T1000 (cell line): ENCODE measurements around the gene SEMA5A.
A peak's percentile ranks its signal among the peaks of the same experiment; 100 is the strongest.

Experiments used
- DNase-seq: peaks from one replicate; lab custom pipeline; 2025; ENCODE audit warnings: mixed read lengths; lab: John Stamatoyannopoulos, UW

Gene SEMA5A

DNA sequence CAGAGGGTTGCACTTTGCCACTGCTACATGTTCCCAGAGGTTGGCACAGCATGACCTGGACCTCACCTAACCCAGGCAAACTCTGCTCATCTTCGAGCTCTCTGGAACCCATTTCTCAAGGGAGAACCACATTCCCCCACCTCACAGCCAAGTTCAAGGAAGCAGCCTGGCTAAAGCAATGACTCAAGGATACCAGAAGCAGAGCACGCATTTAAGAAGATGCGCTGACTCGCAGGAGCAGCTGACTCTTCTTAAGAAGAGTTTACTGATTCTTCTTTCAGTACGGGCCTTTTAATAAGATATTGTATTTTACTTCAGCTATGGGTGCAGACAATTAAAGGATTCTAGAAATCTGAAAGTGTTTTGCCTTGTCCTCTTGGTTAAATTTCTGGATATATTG lies 4.1 kb upstream of the SEMA5A start:
- no peak for DNase-seq

DNA sequence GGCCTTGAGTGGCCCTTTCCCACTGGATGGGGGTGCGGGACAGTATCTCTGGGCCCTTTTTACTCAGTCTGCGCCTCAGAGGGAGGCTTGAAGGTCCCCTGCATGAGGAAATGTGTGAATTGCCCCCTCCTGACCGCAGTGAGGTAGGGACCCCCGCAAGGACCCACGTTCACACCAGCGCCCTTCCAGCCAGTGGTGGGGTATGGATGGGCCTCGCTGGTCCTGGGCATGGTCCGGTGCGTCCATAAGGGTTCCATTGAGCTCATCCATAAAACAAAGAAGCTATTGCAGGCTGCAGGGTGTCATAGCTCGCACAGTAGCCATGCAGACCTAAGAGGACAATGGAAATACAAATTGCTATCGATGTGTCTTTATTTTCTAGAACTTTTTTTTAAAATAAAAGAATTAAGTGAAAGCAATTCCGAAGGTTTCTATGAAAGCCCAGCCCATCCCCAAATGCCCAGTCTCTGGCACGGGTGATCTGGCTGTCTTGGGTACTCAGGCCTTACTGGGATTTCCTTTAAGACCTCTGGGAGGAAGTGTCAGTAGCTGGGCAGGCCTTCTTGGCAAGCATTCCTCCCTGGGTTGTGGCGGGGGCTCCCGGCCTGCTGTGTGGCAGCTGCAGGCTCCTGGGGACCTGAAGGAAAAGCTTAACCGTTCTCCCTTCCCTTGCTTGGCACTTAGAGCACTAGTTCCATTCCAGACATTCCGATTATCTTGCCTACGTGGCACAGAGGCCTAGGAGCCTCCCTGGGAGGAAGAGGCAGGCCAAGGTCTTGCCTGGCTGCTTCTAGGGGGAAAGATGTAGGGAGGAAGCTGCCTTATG lies 1.5 kb upstream of the SEMA5A start:
- peak; percentile 15 for DNase-seq

DNA sequence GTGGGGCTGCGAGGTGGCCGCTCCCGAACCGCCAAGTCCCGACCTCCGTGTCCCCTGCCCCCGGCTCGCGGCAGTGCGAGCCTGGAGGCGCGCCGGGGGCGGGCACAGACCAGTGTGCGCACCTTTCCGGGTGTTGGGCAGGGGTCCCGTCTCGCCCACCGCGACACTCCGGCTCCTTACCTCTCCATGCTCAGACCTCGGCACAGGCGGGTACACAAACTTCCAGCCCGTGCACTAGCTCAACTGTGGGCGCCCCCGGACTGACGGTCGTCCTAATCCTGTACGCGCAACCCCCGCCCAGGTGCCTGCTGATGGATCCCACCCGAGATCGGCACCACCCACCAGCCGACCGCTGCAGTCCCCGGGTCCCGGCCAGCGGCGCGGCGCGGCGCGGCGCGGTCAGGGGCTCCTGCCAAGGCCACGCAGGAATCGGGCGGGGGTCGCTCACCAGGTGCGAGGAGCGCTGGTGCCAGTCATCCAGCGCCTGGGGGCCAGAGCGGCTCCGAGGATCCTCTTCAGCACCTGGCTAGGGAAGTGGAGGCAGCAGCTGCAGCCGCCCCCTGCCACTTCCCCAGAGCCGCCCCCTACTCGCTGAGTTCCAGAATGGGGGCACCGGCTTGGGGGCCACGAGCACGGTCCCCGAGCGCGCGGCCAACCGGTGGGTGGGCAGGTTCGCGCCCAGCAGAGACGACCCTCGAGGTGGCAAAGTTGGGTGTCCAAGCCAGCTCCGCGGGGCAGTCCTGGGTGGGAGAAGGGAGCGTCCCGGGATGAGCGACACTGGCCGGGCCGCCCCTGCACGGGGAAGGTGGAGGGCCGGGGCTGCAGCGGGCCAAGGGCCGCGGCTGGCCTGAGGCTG lies 511 bp downstream of the SEMA5A start:
- DNase-seq = no peak

DNA sequence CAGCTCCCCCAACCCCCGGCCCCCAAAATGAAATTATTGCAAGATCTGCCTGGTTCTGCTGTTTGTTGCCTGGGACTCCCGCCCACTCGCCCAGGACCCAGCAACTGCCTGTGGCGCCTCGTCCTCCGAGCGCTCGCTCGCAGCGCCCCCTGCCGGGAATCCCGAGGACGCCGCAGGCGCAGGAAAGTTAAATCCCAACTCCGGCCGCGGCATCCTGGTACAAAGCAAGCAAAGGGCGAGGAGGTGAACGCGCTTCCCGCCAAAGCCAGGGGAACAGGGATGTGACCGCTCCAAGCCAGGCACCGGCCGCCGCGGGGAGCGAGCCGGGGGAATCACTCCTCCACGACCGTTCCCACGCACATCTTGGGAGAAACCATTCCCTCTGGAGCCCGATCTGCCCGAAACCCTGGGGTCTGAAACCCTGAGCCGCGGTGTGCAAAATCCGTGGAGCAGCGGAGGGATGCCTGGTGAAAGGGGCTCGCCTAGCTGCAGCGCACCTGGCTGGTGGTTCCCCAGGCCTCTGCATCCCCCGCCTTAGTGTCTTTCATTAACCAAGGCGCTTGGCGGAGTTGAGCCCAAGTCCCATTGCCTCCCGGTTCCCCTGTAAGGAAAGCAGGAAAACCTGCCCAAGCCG lies 1.3 kb downstream of the SEMA5A start:
- peak; percentile 78 for DNase-seq

DNA sequence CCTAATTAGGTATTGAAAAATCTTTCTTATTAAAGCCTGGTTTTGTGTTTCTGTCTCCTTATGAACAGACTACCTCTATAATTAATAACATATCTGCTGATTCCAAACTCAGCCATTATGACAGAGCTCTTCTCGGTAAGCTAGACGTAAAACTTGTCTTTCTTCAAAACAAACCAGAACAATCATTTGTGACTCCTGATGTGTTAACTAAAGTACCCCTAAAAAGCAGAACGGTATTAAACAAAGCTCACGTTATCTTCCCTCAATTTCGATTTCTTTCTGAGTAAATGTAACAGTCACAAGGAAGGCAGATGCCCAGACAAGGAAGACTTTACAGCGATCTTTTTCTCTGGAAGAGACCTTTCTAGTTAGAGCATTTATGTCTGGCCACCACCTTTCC lies 1.8 kb downstream of the SEMA5A start:
- no peak for DNase-seq

DNA sequence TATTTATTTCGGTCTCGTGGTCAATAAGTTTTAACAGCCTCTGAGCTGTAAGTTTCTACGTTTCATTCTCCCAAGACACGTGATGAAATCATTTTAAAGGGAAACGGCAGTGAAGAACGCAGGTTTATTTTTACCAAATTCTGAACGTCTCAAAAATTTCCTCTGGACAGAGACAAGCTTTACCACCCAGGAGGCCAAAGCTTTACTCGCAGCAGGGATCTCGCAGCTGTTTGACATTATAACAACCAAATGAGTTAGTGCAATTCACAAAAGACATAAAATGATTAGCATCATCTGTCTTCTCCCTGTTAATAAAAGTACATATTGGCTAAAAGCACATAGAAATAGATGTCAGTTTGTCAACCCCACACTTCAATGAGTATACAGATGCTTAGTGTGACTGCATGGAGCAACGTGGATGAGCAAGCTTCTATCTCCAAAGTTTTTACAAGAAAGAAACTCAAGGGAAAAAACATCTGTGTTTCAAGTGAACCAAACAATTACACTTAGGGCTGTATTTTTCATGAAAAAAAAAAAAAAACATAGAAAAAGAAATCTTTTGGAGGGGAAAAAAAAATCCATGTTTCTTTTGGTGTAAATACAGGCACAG lies 2.5 kb downstream of the SEMA5A start:
- no peak for DNase-seq

DNA sequence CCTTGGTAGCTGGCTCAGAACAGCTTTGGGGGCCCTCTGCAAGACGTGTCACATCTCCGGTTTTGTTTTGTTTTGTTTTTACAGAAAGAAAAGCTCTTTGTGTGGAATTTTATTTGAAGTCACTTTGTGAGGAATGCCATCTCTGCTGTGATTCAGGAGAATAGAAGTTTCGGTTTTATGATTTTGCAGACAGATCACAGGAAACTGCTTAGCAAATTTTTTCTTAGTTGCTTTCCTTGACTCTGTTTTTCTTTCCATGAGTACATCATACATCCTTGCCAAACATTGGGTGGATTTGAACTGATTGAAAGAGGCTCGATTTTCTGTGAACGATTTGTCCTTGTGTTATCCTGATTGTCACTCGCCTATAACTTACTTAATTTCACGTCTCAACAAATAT lies 5.1 kb downstream of the SEMA5A start:
- DNase-seq = no peak

DNA sequence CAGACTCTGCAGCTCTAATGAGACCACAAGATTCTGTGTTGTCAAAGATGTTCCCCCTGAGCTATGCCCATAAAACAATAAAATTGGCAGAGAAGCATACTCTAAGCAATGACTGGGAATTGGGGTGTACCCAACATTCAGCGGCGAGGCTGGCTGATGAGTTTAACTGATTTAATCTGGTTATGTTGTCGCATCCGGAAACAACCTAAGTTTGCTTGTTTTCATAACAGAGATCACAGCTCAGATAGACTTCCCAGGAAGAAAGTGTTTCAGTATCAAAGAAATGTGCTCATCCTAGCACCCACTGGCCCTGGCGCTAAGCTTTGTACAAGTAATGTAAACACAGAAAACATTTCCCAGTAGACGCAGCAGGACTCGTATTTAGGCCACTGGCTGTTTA lies 7.4 kb downstream of the SEMA5A start:
- DNase-seq = no peak

DNA sequence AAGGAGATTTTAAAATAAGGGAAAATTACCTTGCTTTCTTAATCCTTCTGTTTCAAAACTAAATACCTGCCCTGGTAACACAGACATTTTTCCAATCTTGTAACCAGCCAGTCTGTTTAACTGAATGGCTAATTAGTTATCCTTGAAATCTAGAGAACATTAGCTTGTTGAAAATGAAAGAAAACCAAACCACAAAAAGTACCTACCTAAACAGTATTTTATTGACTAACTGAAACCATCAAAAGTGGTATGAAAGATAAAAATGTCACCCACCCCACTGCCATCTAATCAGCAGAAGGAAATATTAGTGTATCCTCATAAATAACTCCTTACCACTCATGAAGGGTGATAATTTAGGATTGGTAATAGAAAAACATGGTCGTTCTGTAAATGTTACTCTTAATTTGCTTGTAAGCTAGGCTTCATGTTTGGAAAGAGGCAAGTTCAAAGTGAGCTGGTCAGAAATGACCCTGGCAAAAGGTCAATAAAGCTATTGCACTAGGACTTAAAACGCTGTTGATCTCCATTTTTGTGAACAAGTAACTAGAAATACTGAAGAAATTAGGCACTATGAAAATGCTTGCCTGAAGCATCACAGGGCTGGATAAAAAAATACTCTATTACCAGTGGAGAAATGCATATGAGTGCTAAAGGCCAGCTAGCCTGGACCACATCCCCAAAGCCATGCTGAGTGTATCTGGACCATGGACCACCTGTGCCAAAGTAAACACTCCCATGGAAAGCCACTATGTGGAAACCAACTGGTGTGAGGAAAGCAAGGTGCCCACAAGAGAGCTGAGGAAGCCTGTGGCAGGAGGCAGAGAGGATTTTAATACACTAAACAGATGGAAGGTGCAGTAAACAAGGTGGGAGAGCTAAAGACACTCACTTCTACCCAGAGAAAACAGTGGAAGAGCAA lies 8.4 kb downstream of the SEMA5A start:
- DNase-seq = no peak

DNA sequence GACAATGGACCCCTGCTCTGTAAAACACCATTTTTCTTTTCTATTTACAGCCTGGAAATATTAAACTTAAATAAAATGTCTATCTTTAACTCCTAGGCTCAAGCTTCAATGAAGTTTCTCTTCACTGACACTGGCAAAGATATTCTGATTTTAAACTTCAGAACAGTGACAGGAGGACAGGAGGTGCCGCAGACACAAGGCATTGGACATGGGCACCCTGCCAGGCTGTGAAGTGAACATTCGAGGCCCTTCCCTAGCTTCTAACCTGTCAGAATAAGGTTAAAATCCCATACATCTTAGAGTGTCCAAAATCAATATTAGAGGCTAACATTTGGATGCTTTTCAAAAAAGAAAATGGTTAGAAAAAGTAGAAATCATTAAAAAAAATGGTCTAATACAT lies 9.2 kb downstream of the SEMA5A start:
- DNase-seq = no peak

DNA sequence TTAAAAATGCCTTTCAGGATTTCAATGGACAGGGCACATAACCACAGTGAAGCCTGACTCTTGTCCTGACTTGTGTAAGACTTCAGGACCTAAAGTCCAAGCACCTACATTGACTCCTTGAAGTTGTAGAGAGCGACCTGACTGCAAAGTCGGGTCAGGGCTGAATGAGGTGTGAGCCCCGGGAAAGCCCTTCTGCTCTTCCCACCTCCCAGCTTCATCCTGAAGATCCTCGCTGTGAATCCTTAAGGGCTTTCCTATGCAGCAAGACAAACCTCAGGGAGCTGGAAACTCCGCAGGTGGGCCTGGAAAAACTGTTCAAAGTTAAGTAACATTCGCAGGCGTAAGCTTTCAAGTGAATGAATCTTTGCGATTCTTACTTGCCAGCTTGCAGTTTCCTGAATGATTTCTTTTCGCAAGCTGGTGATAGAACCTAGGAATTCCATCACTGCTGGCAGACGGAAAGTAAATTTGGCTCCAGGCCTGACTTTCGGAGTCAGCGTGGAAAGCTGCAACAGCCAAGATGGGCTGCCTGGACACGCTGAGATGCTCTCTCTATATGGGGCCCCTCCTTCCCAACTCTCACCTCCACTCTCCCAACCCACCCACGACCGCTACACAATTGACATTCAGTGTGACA lies 10.9 kb downstream of the SEMA5A start:
- DNase-seq = no peak

DNA sequence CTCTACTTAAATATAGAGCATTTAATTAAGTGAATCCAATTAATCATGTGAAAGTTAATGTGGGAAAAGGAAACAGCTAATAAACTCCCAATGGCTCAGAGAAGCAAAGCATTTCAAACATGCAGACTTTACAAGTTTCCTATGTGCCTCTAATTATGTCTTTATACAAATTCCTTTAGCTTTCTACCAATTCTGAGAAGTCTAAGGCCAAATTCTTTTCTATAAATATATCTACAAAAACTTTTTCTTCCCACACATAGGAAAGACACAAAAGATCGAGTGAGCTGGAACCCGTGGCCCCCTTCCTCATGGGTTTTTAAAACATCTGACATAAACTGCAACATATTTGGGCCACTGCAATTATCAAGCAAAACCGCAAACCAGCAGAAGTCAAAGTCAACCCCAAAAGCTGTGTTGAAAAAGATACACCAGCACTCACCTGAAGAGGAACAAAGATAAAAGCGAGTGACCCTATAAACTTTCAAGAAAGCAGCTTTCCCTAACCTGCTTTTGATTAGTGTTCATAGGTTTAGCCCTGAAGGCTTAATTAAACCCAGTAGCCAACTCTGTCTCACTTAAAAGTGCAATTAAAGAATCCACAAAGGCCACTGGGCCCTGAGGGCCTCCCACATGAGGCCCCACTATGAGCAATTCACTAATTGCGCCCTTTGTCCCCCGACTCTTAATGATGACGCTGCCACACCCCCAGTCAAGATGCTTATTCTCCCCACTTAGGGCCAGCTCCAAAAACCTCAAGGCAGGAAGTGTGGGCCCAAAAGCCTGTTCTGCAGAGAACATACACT lies 12.1 kb downstream of the SEMA5A start:
- no peak for DNase-seq

DNA sequence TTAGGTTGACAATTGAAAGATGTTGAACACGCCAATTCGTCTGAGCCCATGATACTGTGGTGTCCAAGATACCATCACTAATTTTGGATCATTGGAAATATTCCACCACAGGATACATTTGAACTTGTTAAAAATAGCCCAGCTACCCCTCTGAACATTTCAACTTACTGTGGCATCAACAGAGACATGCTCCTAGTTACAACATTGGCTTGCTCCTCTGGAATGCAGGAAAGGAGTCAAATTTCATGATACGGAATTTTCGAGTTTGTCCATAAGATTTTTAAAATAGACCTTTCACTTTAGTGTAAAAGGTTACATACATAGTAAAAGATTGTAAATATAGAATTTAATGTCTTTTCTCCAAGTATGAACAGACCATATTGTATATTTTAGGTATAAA lies 12.8 kb downstream of the SEMA5A start:
- DNase-seq = no peak

DNA sequence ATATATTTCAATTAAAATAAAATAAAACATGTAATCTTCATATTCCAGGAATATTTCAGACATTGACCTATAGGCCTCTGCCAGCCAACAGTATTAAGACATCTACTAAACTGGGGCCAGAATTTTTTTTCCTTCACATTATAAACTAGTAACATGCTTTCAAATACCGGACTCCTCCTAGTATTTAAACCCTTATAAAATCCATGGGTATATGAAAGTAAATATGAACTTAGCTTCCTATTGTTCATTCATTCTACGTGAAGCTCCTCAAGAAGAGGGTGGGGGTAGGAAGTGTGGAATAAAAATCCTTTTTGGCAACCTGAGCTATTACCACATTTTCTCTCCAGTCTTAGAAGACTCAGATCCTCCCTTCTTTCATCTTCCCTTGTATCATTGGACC lies 16.4 kb downstream of the SEMA5A start:
- no peak for DNase-seq

DNA sequence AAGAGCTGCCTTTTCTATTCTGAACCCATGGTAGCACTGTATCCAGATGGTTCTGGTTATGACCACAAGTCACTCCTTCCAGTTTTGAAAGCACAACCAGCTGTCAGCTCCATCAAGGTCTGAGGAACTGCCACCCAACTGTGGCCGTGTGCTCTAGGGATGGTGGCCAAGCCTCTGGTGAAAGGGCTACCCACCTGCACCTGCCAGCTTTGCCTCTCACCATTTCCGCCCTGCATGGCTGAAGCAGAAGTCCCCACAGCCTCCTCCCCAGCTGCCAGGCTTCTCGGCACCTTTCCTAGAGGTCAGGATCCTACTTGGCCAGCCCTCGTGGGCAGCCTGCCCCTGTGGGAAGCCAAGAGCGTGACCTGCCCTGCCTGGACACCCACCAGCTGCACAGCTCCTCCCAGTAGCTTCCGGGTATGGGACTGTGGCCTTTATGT lies 16.8 kb downstream of the SEMA5A start:
- DNase-seq = no peak

DNA sequence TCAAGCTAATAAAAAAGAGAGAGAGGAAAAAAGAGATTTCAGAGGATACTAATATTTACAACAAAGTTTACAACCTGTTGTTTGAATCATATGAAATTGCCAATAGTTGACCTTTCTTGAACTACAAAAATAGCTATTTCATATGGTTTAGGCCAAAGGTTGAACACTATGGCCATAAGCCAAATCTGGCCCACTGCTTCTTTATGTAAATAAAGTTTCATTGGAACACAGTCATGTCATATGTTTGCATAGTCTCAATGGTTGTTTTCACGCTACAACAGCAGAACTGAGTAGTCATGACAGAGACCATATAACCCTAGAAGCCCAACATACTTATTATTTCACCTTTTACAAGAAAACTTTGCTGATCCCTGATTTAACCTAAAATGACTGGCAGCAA lies 20.9 kb downstream of the SEMA5A start:
- DNase-seq = no peak

DNA sequence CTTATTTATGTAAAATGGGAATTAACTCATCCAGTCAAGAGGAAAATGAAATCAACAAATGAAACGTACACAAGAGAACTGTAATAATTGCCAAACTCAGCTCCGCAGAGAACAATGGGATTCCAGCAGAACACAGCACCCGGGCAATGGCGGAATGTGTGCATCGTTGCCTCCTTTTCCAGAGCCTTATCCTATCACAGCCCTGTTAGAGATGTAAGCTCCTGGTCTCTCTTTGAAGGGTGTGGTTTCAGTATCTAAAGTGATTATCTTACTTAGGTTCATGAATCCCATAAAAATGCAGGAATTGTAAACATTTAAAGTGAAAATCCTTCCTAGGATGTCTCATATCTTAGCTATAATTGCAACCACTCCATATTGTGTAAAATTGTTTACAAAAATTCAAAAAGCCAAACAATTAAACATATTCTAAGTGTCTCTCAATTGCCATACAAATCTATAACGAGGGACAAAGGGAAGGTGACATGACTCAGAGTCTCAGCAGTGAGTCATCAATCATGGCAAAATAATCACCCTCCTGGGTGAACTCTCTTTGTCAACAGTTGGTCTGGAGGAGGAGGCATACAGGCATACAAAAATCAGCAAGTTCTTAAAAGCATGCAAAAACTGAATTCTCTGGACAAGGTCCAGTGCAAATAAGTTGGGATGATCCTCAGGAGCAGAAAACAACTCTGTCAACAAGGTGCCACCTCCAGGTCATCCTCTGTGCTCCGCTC lies 22.6 kb downstream of the SEMA5A start:
- no peak for DNase-seq

DNA sequence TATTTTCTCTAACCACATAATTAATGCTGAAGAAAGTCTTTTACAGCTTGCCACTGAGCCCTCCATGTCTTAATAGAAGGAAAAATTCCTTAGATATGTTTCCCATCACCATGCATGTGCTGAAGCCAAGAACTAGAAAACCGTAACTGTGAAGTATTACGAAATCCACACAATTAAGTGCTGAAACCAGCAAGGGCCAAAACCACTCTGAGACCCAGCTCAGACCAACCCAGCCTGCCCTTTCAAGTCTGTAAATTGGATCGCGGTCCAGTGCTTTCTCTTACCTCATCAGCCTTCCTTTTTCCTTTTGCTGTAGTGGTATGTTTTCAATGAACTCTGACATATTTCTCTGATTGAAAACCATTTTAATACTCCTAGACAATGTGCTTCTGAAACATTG lies 26.3 kb downstream of the SEMA5A start:
- DNase-seq = no peak

DNA sequence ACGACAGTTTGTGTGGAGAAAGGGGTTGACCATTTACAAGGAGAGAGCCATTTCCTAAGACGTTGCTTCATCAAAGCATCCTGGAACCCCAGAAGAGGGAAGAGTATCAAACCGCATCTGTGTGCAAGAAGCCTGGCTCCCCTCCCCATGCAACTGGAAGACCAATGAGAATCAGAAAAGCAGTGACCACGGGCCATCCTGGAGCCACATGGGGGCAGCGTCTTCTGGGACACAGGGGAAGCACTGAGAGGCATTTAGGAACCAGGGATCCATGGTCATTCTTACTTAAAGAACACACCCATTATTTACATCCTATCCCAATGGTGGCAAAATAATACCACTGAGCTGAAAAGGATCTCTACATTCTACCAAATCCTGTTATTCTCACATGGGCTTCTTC lies 29.3 kb downstream of the SEMA5A start:
- DNase-seq = no peak
